ENCODE data around the gene BLOC1S3. TPM values are rescaled to one million over a fixed set of nuclear protein-coding genes. Genes with fewer than 3 reads are reported as not detected.

BLOC1S3 gene
- total and polyA plus RNA-seq, 2 of the 4 experiments (the other 2 are of a cell fraction): 1.1 to 4.9 TPM

DNA sequence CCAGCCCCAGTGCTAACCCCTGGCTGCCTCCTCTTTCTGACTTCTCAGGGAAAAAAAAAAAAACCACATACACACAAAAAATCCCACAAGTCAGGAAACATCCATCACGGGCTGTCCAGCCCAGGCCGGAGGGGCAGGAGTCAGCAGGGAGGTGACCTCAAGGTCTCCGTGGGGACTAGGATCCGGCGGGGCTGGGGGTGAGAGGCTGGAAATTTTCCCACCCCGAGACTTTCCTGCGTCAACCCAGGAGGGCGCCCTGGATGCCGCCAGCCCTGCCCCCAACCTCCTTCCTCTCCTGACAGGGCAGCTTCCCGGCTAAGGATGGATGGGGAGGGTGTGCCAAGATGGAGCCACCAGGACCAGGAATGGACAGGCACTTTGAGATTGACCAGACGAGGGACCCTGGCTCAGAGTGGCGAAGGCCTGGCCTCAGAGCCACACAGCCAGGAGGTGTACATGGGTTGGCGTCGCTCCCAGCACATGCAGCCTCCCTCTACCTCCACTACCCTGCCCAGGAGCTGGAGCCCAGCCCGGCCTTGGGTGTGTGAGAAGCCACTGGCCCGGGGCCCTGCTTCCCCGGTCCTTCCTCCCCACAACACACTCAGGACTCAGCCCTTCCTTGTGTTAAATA lies 33.3 kb downstream of the BLOC1S3 start:
- no peak for ATAC-seq (ENCODE audit: low read depth)

More for the DNA sequence above, 33.3 kb downstream of the BLOC1S3 start:
- Histone ChIP-seq H2AFZ (replicated peaks; ENCODE audit: low read length, poor library complexity) (no peak overlapping the region), H3K27ac (ENCODE audit: insufficient read depth, low read length) (no peak overlapping the region), H2BK120ac (ENCODE audit: low read depth, low read length) (no peak overlapping the region), H3K4me2 (ENCODE audit: low read depth, low read length) (no peak overlapping the region), H3K23ac (ENCODE audit: low read depth, low read length) (no peak overlapping the region), H3K36me3 (ENCODE audit: control insufficient read depth, insufficient read depth, low read length) (no peaks in the 10 kb centered on the region), H4K20me1 (ENCODE audit: insufficient read depth, low read length) (no peaks in the 10 kb centered on the region), H2BK5ac (ENCODE audit: low read depth, low read length, poor library complexity, severe bottlenecking) (no peak overlapping the region), H2BK15ac (ENCODE audit: low read depth, low read length) (no peak overlapping the region), H3K9me1 (ENCODE audit: insufficient read depth, low read length) (no peaks in the 10 kb centered on the region), H3K18ac (ENCODE audit: low read depth, low read length) (no peak overlapping the region), H3K4me3 (ENCODE audit: insufficient read depth, low read depth, low read length) (no peak overlapping the region), H3K79me1 (ENCODE audit: low read depth in 1 of 2, low read length in 2 of 2) (no peaks in the 10 kb centered on the region), H3K27me3 (ENCODE audit: control insufficient read depth, insufficient read depth, low read length) (peaks cover 39% of the 10 kb centered on the region), H2AK5ac (ENCODE audit: low read depth, low read length) (no peak overlapping the region), H3K56ac (ENCODE audit: extremely low read depth, insufficient read depth, low read length) (no peak overlapping the region), H4K5ac (ENCODE audit: low read depth, low read length) (no peak overlapping the region), H3K9ac (ENCODE audit: low read depth, low read length) (no peak overlapping the region), H2BK20ac (ENCODE audit: low read depth, low read length) (no peak overlapping the region), H3K14ac (replicated peaks; ENCODE audit: low read depth, low read length) (no peak overlapping the region), H3K9me3 (ENCODE audit: control insufficient read depth, insufficient read depth, low read length) (no peaks in the 10 kb centered on the region), H2AK9ac (replicated peaks; ENCODE audit: low read depth, low read length, poor library complexity) (no peak overlapping the region), H3K4ac (ENCODE audit: low read depth, low read length) (no peak overlapping the region), H3K4me1 (ENCODE audit: control insufficient read depth, insufficient read depth, low read length) (peaks cover 1% of the 10 kb centered on the region; the same call in 1 of the 2 replicates), H4K91ac (ENCODE audit: insufficient read depth, low read depth, low read length) (no peak overlapping the region), H4K8ac (ENCODE audit: low read depth in 2 of 2, low read length in 2 of 2) (no peak overlapping the region)
- dilution Hi-C loops (cut with HindIII; ENCODE audit: low sequenced_read_pairs, unreplicated experiment): no loop called here
- BruUV-seq (replicated peaks): no TSS peak
- in situ Hi-C loops (cut with MboI; ENCODE audit: low sequenced_read_pairs): no loop called here
- TF ChIP-seq MAZ (IDR thresholded peaks at IDR 0.05; ENCODE audit: borderline replicate concordance, low read depth, low read length) (no peak), CHD1 (IDR thresholded peaks at IDR 0.05; ENCODE audit: low read depth, low read length) (no peak), MXI1 (IDR thresholded peaks at IDR 0.05; ENCODE audit: borderline replicate concordance, low read depth, low read length) (no peak)
- no peak for DNase-seq
- no CpG with 5 or more reads among the region's 17 CpGs for WGBS, 2 experiments (ENCODE audit: extremely low coverage in 2 of 2, insufficient read length in 1 of 2)
- intact Hi-C loops (cut with micrococcal nuclease): no loop called here
- ChIA-PET CTCF (no interaction called here), POLR2A (ENCODE audit: unreplicated experiment) (no interaction called here)
